GM19468 (cell line): ENCODE measurements around the gene SIT1.

Experiments
- ATAC-seq: cut with Tn5 transposase; IDR thresholded peaks from one replicate; pipeline ENCODE4 v1.9.1; 2021; ENCODE audit warnings: mild to moderate bottlenecking, moderate library complexity, moderate number of reproducible peaks; ENCODE audit not compliant: unreplicated experiment; ENCODE audit errors: extremely low read depth

Gene SIT1, protein sequence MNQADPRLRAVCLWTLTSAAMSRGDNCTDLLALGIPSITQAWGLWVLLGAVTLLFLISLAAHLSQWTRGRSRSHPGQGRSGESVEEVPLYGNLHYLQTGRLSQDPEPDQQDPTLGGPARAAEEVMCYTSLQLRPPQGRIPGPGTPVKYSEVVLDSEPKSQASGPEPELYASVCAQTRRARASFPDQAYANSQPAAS

GRCh38 chr9:35650341-35651158, at the start of gene SIT1:
TSS of gene SIT1 (minus strand) at chr9:35650931. CDS start at chr9:35650853, 78 bp downstream.
- no peak for ATAC-seq

DNA sequence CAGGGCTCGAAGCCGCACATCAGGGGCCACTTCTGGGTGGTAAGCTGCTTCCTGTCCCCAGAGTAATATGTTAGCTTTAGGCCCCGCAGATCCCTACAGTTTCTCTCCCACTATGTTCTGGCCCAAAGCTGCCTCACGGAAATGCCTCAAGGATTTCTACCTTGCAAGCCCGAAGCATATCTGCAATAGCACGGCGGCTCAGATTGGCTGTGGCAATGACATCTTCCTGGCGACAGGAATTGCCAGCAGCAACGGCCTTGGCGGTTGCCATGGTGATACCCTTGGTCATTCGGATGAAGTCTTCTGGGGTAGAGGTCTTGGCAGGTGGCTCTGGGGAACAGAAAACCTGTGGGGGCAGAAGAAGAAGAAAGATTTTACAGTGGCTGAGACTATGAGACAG, 49.3 kb upstream of the SIT1 start:
- ATAC-seq, result no peak

- no peak for ATAC-seq
Observed at GRCh38 chr9:35698231-35698630, 47.5 kb upstream of the SIT1 start.

- no peak for ATAC-seq
Observed at GRCh38 chr9:35697486-35697885, 46.8 kb upstream of the SIT1 start.

GRCh38 chr9:35696520-35697215, 45.9 kb upstream of the SIT1 start:
- ATAC-seq, result no peak

DNA sequence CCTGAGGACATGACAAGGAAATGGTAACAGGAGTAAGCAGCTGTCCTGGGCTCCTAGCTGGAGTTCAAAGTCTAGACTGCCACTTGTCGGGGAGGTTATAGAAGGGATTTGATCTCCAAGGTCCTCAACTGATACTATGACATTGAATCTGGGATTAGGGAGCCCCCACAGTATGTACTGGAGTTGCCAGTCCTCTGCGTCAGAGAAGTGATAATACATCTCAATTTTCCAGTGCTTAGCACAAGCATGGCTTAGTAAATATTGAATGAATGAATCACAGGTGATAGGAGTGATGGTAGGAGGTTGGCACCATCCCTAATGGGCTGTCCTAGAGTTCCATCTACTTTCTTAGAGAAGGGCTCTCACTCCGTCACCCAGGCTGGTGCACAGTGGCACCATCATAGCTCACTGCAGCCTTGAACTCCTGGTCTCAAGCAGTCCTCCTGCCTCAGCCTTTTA, 45.2 kb upstream of the SIT1 start:
- no peak for ATAC-seq

- no peak for ATAC-seq
Observed at GRCh38 chr9:35691757-35692301, 41.1 kb upstream of the SIT1 start.

DNA sequence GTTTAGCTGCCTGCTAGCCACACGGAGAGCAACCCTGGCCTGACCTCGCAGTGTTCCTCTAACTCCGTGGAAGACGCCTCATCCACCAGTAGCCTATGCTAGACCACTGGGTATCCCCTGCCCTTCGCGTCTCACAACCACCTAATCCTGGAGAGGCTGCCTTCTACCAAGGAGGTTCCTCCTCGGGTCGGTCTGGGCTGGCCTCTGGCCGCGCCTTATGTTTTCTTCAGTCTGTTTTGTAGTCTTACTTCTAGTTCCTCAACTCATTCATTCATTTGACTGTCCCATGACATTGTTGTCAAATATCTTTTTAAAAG, 40.6 kb upstream of the SIT1 start:
- ATAC-seq, result no peak

DNA sequence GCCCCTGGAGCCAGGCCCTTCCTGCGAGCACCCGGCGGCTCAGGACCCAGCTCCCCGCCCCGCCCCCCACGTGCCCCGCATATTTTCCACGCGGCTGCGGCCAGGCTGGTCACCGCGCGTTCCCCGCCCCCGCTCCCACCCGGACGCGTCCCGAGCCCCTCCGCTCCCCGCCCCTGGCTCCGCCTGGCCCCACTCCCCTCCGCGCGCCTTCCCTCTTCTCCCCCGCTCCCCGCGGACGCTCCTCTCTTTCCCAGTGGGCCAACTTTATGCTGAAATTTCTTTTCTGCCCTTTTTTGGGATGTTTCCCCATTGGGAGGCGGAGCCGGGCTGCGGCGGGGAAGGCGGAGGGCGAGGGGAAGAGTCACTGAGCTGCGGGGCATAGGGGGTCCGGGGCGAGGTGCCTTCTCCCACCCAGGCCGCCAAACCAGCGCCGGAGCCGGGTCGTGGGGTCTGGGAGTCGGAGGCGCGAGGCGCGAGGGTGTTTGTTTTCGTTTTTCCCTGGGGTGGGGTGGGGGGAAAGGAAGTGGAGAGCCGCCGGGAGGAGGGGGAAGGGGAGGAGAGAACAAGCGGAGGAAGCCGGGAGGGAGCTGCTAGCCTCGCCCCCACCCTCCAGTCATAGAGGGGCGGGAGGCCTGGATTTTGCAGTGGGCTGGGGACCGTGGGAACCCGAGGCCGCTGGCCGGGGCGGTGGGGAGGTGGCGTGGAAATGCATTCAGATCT, 40.0 kb upstream of the SIT1 start:
- ATAC-seq, result no peak

DNA sequence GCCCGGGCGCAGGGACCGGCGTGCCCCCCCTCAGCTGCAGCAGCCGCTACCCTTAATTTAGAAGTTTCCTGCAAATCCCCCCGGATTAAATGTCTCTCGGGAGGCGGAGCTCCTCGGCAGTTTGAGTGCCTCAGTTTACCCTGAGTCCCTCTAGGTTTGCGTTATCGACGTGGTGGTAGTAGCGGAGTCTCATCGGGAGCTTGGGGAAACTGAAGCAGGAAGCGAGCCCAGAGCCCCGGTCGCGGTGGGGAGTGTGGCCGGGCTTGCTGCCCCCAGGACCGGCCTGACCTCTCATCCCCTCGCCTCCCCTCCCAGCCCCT, 39.5 kb upstream of the SIT1 start:
- no peak for ATAC-seq

DNA sequence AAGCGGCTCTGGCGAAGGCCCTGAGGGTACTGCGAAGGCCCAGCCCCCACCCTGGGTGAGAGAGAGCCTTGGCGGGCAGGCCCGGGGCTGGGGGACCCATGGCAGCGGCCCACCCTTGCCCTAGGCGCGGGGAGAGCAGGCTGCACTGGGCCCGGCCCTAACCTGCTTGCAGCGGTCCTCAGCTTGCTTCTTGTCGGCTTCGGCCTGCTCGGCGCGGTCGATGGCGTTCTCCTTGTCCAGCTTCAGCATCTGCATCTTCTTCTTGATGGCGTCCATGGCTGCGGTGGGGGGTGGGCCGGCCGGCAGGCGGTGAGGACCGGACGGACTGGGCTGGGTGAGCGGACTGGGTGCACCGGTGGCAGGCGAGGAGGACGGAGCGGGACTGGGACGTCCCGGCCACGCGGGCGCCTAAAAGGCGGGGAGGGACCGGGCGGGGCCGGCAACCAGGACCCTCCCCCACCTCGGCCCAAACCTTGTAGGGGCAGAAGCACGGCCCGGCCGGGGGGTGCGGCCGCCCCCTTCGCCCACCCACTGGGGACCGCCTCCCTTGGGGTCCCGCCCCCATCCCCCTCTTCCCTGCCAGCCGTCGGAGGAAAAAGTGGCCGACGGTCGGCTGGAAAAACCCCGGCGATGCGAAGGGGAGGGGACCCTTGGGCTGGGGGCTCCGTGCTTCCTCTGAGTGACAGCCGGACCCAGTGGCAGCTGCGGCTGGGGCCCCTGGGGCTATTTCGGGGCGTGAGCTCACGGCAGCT, 39.0 kb upstream of the SIT1 start, which contains the start of gene TPM2:
TPM2 (minus strand) TSS at position 384 of the 752 bp plus-strand sequence; CDS start at position 276, 108 bp downstream.
- no peak for ATAC-seq

DNA sequence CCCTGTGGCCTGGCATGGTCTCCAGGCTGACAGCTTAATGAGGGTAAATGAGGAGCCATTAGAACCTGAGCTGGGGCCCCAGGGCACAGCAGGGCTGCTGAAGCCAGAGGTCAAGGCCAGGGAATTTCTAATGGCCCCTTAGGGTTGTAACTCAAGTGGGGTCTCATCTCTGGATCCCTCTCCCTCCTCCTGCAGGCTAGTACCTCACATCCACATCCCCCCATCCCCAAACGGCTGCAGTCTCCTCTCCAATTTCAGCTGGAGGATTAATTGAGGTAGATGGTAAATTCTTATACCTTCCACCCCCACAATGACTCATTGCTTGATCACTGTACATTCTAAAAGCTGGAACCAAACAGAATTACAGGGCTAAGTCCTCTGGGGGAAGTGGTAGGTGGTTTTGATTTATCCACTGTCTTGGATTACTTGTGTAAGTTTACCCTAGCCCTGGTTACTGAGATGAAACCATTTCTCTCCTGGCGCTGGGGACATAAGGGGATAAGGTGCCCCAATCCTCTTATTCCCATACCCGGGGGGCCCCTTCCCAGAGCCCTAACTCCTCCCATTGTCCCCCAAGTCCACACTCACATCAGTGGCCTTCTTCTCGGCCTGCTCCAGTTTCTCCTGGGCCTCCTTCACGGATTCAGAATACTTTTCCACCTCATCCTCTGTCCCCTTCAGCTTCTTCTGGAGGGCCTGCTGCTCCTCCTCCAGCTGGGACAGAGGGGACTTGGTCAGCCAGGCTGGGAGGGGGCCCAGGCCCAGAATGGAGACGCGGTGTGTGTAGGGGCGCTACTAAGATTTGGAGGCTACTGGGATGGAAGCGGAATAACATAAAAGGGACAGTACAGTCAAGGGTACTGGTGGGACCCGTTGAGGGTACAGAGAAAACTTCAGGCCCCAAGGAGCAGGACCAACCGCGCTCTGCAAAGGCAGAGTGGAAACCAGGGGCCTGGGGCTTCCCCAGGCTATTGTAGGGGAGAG, 38.1 kb upstream of the SIT1 start:
- ATAC-seq, result no peak

GRCh38 chr9:35687972-35688557, 37.3 kb upstream of the SIT1 start:
- ATAC-seq, result no peak

- no peak for ATAC-seq
Observed at GRCh38 chr9:35687306-35687705, 36.6 kb upstream of the SIT1 start.

DNA sequence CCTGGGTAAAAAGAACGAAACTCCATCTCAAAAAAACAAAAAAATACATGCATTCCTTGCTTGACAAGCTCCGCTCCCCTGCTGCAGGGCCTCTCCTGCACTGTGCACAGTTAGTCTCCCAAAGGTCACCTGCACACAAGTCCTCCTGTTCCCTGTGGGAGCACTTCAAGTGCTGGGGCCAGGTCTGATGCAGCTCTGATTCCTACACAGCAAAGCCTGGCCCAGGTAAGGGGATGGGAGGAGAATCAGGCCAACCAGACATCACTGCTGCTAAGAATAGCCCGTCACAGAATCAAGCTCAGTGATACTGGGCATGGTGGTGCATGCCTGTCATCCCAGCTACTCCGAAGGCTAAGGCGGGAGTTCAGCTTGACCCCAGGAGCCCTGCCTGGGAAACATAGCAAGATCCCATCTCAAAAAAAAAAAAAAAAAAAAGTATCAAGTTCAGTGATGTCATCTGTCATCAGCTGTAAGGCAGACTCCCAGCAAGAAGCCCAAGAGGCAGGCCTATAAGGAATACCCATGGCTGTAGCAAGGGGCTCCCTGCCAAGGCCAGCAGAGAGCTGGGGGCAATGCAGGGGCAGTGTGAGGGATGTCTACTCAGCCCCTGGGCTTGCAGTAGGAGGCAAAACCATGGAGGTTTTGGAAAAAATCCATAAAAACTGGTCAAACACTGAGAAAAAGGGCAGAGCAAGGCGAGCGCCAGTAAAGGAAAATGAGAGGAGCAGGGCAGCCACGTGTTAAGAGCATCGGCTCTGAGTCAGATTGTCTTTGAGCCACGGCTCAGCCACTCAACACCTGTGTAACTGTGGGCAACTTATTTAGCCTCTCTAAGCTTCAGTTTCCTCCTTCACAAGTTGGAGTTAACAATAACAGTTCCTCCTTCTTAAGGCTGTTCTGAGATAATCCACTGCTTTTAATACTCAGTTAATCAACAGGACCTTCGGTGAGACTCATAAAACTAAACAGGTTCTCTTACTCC, 35.8 kb upstream of the SIT1 start:
- ATAC-seq, result peak; percentile 53

DNA sequence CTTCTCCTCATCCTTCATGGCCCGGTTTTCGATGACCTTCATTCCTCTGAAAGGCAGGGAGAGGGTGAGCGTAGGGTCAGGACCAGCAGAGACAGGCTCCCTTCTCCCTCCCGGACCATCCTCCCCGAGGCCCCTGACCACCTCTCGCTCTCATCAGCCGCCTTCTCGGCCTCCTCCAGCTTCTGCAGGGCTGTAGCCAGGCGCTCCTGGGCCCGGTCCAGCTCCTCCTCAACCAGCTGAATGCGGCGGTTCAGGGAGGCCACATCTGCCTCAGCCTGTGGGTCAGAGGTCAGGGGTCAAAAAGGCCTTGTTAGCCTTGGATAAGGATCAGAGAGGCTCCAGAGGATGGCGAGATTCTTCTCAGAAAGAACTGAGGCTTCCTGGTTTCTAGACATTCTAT, 34.8 kb upstream of the SIT1 start:
- ATAC-seq, result no peak

GRCh38 chr9:35684921-35685320, 34.2 kb upstream of the SIT1 start:
- ATAC-seq, result no peak
